Sigmoid colon (tissue), 4 donors: ENCODE results near the gene TBCD.

Source experiments
- CTCF ChIP-seq, 4 experiments: fragments of 450-650 bp in 3 of 4; fragments of 200-600 bp in 1 of 4; IDR thresholded peaks; one replicate each; pipeline ENCODE4 v1.5.1; 2016 to 2019; ENCODE audit warnings: antibody characterized with exemption in 4 of 4, mild to moderate bottlenecking in 3 of 4, moderate library complexity in 2 of 4
- POLR2A ChIP-seq, 2 donors: fragments of 450-650 bp; IDR thresholded peaks; one replicate each; pipeline ENCODE4 v1.6.1; 2016; ENCODE audit warnings: antibody characterized with exemption in 2 of 2, mild to moderate bottlenecking in 2 of 2, moderate library complexity in 2 of 2
- POLR2AphosphoS5 ChIP-seq, 4 donors: sonication (generic); formaldehyde crosslinking; IDR thresholded peaks; one replicate each; pipeline ENCODE4 v1.6.1; 2017; ENCODE audit warnings: antibody characterized with exemption in 4 of 4

GRCh38 chr17:82751571-82752370 lies at the start of gene TBCD:
- TF ChIP-seq POLR2A (IDR thresholded peaks at IDR 0.05) (peak in 1 of 2 donors; percentile 12), CTCF (IDR thresholded peaks at IDR 0.05) (no peak), POLR2AphosphoS5 (IDR thresholded peaks at IDR 0.05) (peak; percentile 78 to 84 (median 80))
